SH-SY5Y (cell line): ENCODE results near the gene NECAB3.

Source experiments
- GATA2 ChIP-seq: IDR thresholded peaks from 2 replicates; pipeline ENCODE4 v1.6.1; 2011; ENCODE audit warnings: mild to moderate bottlenecking, low read depth, low read length
- GATA3 ChIP-seq: IDR thresholded peaks from 2 replicates; pipeline ENCODE4 v1.6.1; 2011; ENCODE audit warnings: low read depth, mild to moderate bottlenecking, low read length, moderate library complexity

The NECAB3 gene, protein sequence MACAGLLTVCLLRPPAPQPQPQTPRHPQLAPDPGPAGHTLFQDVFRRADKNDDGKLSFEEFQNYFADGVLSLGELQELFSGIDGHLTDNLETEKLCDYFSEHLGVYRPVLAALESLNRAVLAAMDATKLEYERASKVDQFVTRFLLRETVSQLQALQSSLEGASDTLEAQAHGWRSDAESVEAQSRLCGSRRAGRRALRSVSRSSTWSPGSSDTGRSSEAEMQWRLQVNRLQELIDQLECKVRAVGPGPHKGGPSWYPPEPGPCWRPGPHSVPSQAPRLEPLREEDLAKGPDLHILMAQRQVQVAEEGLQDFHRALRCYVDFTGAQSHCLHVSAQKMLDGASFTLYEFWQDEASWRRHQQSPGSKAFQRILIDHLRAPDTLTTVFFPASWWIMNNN

DNA sequence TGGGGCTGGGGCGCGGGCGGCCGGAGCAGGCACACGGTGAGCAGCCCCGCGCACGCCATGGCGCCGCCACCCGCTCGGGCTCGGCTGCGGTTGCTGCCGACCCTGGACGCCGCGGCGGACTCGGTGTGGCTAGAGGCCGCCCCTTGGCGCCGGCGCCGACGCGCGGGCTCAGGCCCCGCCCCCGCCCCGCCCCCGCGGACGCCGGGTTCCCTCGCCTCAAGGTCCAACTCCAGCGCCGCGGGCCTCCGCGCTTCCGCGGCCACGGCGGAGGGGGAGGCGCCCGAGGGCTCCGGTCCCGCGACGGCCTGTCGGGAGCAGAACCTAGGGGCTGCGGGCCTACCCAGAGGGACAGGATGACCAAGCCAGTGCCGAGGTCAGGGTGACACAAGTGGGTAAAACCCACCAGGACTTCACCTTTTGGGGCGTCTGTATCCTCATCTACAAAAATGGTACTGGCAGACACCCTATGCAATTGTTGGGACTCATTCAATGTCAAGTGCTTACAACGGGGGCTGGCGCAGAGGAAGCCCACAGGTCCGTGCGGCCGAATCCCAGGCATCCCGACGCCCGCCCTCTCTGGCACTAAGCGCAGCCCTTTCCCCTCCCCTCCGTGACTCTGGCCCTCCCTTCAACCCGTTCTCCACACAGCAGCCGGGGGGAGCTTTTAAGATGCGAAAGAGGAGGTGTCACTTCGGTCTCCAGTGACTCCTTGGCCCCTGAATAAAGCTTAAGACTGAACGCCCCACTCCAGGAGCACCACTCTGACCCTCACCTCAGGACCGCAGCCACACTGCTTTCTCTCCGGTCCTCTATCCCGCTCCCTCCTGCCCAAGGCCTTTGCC, at the start of gene NECAB3:
TSS of gene NECAB3 (minus strand) at position 135 of the 842 bp plus-strand sequence. CDS start at position 59, 76 bp downstream.
- TF ChIP-seq GATA2 = no peak
- no peak for TF ChIP-seq GATA3

DNA sequence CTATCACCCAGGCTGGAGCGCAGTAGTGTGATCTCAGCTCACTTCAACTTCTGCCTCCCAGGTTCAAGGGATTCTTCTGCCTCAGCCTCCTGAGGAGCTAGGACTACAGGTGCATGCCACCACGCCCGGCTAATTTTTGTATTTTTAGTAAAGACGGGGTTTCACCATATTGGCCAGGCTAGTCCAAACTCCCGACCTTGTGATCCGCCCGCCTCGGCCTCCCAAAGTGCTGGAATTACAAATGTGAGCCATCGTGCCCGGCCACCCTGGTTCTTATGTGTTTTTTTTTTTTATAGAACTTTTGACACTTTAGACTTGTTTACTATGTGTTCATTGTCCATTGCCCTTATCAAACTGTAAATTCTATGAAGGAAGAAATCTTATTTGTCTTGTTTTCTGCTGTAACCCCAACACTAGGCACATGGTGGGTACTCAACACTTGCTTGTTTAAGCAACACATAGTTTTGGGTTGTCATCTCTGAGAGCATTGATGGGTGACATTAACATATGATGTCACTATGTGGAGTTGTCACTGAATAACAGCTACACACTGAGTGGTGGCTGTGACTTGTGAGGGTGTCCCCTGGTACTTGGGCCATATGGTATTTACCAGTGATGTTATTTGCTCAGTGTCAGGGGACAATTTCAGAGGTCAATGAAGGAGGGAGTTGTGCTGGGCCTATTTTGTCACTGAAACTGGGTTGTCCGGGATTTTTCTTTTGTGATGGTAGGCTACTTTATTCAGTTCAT, 47.3 kb upstream of the NECAB3 start:
- TF ChIP-seq GATA2 (no peak), GATA3 (no peak)

DNA sequence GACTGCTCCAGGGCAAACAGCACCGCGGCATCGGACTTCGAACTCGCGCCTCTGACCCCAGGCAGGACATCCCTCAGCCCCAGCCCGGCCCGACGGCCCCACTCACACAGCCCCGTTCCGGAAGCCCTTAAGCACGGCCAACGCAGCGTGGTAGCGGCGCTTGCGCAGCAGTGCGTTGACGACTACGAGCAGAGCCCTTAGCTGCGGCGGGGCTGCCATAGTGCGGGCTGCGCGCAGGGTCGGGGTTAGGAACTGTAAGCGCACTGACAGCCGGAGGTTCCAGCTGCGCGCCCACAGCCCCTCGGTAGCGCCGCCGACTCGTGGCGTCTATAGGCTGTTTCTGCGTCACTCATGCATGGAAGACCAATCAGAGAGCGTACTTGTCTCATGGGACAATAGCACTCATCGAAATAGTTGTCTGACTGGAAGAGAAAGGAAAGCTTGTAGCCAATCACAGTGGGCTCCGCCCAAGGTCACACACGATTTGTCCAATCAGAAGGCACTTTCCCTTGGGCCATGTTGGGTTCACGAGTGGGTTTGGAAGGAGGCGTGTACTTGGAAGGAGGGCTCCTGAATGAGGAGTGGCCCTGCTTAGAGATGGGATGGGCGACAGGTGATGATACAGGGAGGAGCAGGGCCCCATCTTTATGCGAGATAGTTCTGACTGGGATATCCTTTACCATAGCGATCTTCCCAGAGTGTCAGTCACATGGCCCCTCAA, 45.9 kb upstream of the NECAB3 start, which contains the start of gene PXMP4:
TSS of gene PXMP4 (minus strand) at position 322 of the 721 bp plus-strand sequence. CDS start at position 219, 103 bp downstream.
- TF ChIP-seq GATA3 (no peak), GATA2 (no peak)

DNA sequence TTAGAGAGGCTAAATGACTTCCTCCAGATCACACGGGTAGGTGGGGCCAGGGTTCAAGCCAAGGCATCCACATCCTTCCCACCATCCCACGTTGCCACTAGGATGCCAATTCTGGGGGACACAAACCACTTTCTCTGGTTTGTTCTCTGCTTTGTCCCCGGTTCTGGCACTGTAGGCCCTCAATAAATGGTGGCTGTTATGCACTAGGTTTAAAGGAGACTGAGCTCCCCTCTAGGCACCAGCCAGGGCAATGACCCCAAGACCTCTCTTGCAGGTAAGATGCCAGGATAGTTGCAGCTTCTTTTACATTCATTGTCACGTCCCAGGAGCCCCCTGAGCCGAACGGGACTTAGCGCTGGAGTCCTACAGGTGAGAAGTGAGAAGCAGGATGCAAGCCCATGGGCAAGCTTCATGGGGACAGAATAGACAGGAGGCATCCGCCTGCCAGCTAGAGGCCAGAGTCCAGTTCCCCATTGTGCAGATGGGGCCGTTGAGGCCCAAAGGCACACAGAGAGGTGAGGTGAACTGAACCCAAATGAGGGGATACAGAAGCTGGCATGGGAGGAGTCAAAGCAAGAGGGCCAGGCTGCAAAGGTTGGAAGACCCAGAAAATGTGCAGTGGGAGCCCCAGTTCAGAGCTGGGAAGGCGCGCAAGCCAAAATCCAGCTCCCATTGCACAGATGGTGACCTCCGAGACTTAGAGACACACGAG, 45.2 kb upstream of the NECAB3 start:
- TF ChIP-seq GATA2 (no peak), GATA3 (no peak)

DNA sequence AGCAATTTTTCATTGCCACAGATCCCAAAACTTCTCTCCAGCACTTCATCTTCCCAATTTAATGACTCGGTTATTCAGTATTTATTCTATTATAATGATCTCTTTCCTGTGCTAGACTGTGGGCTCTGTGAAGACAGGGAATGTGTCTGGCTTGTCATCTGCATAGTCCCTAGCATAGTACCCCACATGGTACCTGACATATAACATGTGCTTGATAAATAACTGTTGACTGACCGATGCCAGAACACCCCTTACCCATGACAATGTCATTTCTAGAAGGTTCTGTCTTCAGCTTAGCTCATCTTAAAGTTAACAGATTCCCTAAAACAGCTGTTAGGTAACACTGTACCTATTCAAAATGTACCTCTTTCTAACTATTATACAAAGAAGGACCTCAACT, 42.3 kb upstream of the NECAB3 start:
- no peak for TF ChIP-seq GATA3
- no peak for TF ChIP-seq GATA2

DNA sequence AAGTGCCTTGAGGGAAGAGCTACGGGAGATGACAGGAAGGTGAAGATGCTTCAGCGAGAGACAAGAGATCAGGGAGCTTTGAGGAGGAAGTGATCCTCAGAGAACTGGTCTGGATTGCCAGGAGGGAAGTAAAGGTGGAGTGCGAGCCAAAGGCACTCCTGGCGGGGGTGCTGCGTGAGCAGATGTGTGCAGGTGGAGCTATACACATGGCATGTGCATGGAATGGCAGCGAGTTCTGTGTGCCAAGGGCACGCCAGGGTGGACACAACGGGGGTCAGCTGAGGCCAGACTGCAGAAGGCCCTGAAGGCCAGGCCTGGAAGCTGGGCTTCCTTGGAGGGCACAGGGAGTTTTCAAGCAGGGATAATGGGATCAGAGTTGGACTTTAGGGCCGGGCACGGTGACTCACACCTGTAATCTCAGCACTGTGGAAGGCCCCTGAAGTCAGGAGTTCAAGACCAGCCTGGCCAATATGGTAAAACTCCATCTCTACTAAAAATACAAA, 39.7 kb upstream of the NECAB3 start:
- TF ChIP-seq GATA2 = no peak
- TF ChIP-seq GATA3 = no peak

DNA sequence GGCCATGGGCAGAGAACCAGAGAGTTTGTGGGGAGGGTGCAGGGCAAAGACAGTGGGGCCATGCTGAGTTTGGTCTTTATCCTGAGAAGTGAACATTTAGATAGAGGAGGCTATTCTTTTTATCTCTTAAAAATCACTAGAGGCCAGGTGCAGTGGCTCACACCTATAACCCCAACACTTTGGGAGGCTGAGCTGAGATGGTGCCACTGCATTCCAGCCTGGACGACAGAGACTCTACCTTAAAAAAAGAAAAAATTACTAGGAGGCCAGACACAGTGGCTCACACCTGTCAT, 37.2 kb upstream of the NECAB3 start:
- TF ChIP-seq GATA2 (no peak), GATA3 (no peak)

DNA sequence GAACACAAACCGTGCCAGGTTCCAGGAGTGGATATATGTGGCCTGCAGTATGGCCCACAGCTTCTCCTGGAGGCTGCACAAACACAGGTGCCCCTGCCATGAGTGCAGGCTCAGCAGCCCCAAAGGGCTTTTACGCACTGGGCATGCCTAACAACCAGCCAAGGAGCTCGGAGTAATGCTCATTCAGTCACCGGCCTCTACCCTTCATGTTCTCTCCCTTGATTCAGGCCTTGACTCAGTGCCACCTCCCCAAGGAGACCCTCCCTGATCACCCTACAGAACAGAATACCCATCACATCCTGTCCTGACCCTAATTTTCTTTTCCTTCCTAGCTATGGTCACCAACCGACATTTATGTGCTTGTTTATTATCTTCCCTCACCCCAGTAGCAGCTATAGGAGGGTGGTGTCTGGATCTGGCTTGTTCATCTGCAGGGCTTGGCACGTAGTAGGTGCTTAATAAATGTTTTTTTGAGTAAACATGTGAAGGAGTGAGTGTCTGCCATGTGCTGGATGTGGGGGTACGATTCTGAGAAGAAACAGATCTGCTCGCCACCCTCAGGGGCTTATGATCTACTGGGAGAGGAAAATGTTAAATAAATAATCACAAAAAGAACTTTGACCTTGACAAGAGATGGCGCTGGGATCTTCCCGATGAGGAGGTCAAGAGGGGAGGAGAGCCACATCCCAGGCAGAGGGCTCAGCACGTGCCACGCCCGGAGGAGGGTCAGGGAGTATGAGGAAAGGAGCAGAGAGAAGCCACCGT, 36.6 kb upstream of the NECAB3 start:
- TF ChIP-seq GATA2 = no peak
- no peak for TF ChIP-seq GATA3

DNA sequence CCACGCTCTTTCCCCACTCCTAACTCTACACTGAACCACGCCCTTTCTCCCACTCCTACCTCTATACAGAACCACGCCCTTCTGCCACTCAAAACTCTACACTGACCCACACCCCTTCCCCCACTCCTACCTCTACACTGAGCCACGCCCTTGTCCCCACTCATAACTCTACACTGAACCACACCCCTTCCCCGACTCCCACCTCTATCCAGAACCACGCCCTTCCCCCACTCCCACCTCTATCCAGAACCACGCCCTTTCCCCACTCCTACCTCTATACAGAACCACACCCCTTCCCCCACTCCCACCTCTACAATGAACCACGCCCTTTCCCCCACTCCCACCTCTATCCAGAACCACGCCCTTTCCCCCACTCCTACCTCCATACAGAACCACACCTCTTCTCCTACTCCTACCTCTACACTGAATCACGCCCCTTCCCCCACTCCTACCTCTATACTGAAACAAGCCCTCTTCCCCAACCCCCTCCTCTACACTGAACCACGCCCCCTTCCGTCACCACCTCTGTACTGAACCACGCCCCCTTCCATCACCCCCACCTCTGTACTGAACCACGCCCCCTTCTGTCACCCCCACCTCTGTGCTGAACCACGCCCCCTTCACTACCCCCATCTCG, 35.8 kb upstream of the NECAB3 start:
- no peak for TF ChIP-seq GATA2
- no peak for TF ChIP-seq GATA3

DNA sequence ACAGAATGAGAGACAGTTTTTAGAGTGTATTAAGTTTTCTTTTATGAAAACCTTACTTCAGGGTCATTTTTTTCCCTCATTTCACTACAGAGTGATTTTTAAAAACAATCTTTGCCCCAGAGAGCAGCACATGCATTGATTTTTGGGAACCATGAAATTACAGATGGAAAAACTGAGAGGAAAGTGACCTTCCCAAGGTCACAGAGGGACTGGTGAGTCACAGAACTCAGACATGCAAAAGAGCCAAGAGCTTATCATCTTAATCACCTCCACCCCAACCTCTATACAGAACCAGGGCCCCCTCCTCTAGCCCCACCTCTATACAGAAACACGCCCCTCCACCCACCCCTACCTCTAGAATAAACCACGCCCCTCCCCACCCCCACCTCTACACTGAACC, 35.2 kb upstream of the NECAB3 start:
- TF ChIP-seq GATA3 (no peak), GATA2 (no peak)

DNA sequence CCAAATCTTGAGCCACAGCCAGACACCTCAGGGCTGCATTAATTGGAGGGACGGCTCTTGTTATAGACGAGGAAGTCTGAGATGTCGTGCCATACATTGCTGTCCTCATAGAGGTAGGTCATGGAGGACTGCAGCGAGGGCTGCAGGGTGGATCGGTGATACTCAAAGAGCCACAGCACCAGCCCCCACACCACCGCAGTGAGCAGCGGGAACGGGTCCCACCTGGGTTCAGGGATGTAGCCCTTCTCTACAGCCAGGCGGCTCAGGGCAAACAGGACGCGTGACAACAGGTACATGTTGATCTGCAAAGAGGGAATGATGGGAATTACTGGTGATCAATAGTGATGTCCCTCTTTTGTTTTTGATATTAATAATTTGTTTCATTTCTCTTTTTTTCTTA, 33.4 kb upstream of the NECAB3 start:
- TF ChIP-seq GATA3 (no peak), GATA2 (no peak)
